GM13977 (cell line): ENCODE measurements around the gene MLKL.

ENCODE experiments used
- DNase-seq: peaks from one replicate; pipeline ENCODE4 v3.0.0; 2012; ENCODE audit warnings: low spot score
- CTCF ChIP-seq: IDR thresholded peaks from 2 replicates; pipeline ENCODE4 v1.5.1; 2012; ENCODE audit warnings: mild to moderate bottlenecking, control low read depth; ENCODE audit not compliant: insufficient read depth; ENCODE audit errors: extremely low read depth, missing control alignments
- in situ Hi-C: fragments of 300-500 bp; cut with MboI; formaldehyde crosslinking; loops from one replicate; pipeline ENCODE4 v1.12.0; 2022; ENCODE audit warnings: low sequenced_read_pairs, low pct_unique_long_range_greater_than_20kb, mixed read lengths, inconsistent platforms; ENCODE audit not compliant: unreplicated experiment

MLKL gene

DNA sequence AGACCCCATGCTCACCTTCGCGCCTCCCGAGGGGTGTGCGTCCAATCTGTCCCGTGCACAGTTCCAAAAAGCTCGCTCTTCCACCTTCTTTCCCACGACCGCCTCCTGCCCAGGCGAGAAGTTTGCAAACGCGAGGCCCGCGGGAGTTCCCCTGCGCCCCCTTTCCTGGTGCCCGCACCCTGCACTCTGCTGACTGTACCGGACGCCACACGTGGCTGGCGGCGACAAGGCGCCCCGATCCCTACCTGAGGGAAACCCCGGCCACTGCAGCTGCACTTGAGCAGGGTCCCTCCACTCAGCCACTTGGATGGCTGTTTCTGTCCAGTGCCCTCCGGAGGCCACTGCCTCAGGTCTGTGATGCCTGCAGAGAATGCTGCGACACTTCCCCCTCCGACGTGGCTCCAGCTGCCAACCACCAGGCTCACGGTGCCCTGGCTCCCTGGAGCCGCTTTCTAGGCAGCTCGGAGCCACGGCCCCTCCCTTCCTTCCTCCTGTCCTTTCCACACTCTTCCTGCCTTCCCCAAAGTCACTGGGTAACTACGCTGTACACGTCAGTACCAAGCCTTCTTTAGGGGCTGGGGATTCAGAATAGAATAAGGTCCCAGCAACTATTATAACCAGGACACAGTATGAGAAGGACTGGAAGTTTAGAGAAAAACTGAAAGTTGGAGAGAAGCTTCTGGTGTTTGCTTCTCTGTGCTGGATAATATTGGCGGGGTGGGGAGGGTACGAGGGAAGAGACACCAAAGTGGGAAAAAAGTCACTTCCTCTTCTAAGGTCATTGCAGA lies at the start of gene MLKL:
Gene MLKL (minus strand): TSS at position 425 of the 788 bp plus-strand sequence. CDS start 5,105 bp downstream, outside the sequence.
- TF ChIP-seq CTCF = no peak
- peak; percentile 64 for DNase-seq
- in situ Hi-C loops = no loop called here

GRCh38 chr16:74749291-74750055 lies 48.8 kb upstream of the MLKL start:
- TF ChIP-seq CTCF = no peak
- in situ Hi-C loops = no loop called here
- DNase-seq = no peak

DNA sequence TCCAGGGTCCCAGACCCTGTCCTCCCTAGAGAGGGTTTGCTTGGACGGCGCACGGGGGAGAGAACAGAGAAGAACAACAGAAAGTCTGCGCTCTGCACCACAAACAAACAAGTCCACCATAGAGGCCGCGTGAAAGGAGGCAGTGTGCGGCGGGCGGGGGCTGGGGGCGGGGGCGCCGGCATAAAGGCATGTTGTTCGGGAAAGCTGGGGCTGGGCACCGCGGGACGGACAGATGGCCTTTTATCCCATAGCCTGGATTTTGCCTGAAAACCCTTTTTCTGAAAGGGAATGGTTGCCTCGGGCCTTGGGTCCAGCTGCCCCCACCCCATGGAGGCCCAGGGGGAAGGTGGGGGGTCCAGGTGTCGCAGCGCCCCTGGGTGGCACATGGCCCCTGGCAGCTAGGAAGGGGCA lies 48.0 kb upstream of the MLKL start:
- in situ Hi-C loops = no loop called here
- no peak for DNase-seq
- TF ChIP-seq CTCF = no peak

- in situ Hi-C loops = no loop called here
- no peak for TF ChIP-seq CTCF
- DNase-seq = no peak
These were observed 47.3 kb upstream of the MLKL start for GRCh38 chr16:74747716-74748615.

DNA sequence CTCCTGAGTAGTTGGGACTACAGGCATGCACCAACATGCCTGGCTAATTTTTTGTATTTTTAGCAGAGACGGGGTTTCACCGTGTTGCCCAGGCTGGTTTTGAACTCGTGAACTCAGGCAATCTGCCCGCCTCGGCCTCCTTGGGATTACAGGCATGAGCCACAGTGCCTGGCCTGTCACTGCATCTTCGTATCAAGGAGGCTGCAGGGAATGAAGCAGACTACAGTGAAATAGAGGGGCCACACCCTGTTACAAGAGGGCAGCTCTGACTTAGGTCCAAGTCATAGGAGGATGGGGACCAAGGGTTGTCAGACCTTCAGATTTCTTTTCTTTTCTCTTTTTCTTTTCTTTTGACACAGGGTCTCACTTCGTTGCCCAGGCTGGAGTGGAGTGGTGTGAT lies 45.3 kb upstream of the MLKL start:
- TF ChIP-seq CTCF = no peak
- in situ Hi-C loops = no loop called here
- DNase-seq = no peak

- TF ChIP-seq CTCF = no peak
- in situ Hi-C loops = no loop called here
These were observed 44.5 kb upstream of the MLKL start for GRCh38 chr16:74745109-74745615.

More at GRCh38 chr16:74745109-74745615, 44.5 kb upstream of the MLKL start:
- DNase-seq = no peak
